Cardiac septum (tissue), 1 donor: ENCODE results near the gene PSMD1. TPM values are rescaled to one million over a fixed set of nuclear protein-coding genes. Genes with fewer than 3 reads are reported as not detected.

ENCODE experiments used
- DNase-seq: peaks from one replicate; pipeline ENCODE4 v3.0.0-alpha.2; 2020; ENCODE audit warnings: low spot score
- intact Hi-C: fragments of 100-400 bp; cut with DNase I; formaldehyde crosslinking; loops from one replicate; pipeline ENCODE4 v1.14.0; 2022
- total RNA-seq: library from RNA; stranded (reverse); fragmentation: NEBNext Ultra II Directional; extraction: Animal tissue kit (Norgen Biotek cat#: 25700); gene quantifications from one replicate; pipeline ENCODE4 v1.2.1, GENCODE V29; 2021
- donor health status: DM: no; HTN: no; CAD: no.

The PSMD1 gene
- total RNA-seq, 1 donor from 2014 or later = 87.0 TPM

DNA sequence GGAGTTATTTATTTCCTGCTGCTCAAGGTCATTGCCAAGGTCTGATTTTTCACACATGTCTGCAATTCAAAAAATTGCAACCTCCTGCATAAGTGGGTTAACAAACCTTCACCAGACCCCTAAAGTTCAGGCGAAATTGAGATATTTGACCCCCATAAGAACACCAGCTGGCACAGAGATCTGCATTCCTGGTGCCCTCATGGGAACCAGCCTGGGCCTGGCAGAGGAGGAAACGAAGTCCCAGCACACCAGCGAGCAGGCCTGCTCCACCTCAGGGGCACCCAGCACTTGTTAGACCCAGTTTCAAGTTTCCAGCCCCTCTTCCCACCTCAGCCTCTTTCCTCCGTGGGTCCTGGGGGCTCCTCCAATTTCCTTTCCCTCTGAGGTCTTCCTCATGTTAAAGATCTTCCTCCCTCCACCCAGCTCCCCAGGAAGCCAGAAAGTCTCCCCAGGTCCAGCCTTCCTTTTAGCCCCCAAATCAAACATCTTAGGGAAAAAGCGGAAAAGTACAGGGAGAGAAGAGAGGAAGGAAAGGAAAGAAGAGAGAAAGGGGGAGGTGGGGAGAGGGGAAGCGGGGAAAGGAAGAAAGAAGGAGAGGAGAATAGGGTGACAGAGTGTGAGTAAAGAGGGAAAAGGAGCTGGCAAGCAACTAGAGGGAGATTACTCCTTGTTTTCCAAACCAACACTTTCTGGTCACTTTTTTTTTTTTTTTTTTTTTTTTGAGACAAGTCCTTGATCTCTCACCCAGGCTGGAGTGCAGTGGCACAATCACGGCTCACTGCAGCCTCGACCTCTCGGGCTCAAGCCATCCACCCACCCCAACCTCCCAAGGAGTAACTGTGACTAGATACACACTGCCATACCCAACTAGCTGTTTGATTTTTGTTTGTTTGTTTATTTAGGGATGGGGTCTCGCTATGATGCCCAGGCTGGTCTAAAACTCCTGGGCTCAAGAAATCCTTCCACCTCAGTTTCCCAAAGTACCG, 23.2 kb upstream of the PSMD1 start:
- intact Hi-C loops = no loop called here
- DNase-seq = no peak

DNA sequence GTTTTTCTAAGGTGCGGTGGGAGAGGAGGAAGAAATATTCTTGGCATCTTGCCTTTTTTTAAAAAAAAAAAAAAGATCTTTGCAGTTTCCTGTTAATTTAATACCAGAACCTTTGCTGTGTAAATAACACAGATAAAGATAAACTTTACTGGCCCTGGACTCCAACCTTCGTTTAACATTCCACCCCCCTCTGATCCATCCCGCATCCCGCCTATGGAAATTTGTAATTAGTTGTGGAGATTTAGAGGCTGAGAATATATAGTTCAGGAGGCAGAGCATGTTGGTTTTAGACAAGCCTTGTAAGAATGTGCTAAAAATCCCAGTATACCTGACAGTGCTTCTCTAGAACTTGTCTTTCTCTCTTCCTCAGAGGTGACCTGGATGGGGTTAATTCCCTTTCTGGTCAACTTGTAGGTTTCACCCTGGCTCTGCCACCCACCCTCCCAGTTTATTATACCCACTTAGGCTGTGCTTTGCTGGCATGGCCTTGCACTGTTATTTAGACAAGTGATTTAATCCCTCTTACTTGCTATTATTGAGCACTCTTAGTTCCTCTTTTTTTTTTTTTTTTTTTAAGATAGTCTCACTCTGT, 22.3 kb upstream of the PSMD1 start:
- intact Hi-C loops = no loop called here
- no peak for DNase-seq

DNA sequence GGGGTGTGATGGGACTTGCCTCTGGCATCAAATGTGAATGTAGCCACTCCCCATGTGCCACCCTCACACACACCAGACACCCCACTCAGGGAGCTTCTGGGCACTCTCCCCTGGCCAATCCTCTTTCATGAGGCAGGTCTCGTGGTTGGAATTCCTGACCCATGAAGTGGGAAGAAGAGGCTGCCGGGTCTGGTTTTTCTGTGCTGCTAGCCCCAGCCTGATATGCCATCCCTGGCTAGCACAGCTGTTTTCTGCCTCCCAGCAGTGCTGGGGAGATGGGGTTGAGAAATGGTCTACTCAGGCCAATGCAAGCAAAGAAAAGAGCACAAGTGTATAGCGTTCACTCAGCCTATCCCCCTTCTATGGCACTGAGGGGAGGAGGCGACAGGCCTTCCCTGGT, 20.5 kb upstream of the PSMD1 start:
- intact Hi-C loops = no loop called here

DNA sequence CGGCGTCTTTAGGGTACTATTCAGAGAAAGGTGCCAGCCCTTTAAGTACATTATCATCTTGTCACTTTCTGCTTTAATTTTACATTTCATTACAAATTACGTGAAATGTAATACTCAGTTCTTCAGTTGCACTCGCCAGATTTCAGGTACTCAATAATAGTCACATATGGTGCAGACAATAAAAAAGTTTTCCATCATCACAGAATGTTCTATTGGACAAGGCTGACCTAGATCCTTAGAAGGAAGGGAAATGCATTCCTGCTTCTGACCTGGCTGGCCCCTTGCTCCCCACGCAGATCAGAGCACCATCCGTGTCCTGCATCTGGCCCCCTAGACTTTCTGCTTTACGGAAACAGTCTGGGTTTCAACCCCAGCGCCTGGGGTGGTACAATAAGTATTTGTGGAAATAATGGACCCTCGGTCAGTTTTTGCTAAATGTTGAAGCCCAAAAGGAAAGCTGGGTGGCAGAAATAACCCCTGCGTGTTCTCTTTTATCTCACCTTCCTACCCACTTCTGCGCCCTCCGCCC, 20.0 kb upstream of the PSMD1 start:
- intact Hi-C loops = no loop called here
- no peak for DNase-seq

More for the DNA sequence above, 20.5 kb upstream of the PSMD1 start:
- DNase-seq = no peak

DNA sequence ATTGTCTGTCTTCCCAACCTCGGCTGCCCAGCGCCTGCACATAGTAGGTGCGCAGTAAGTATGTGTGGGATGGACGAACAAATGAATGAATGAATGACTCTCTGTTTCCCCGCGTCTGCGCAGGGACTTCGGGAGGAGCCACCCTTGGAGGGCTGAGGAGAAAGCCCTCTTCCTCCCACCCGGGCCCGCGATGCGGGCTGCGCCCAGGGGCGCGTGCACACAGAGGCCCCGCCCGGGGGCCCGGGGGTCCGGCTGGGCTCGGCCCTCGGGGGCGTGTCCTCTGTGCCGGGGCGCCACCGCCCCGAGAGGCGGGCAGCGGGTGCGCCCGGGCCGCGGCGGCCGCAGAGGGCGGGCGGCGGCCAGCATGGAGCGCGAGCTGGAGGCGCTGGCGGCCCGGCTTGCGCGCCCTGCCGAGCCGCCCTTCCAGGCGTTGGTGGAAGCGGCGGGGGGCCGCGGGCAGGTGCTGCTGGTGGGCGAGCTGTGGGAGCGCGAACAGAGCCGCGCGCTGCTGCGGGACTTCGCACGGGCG, 19.4 kb upstream of the PSMD1 start, which contains the start of gene C2orf72:
TSS of gene C2orf72 (plus strand) at position 322 of the 529 bp plus-strand sequence. CDS start at position 365, 43 bp downstream.
- intact Hi-C loops = no loop called here

DNA sequence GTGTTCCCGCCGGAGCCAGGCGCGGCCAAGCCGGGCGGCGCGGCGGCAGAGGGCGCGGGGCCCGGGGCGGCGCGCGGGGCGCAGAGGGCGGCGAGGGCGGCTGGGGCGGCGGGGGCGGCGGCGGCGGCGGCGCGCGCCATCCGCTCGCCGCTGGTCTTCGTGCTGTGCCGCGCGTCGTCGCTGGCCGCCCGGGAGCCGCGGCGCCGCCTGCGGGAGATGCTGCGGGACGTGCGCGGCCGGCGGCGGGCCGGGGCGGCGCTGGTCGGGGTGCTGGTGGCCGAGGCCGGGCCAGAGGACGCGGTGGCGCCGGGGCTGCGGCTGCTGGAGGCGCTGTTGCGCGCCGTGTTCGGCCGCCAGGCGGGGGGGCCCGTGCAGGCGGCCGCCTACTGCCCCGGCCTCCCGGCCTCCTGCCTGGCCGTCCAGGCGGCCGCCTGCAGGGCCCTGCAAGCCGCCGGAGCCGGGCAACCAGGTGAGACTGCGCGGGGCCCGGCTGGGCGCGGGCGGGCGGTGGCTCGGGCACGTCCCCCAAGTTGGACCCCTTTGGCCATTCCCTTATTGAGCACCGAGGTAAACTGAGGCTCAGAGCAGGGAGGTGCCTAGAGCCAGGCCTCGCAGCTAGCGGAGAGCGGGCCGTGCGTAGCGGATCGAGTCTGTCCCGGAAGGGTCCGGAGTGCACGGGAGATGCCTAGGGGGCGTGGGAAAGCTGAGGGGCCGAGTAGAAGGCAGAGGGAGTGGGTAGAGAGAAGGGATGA, 18.8 kb upstream of the PSMD1 start:
- intact Hi-C loops = no loop called here
- no peak for DNase-seq

More for the DNA sequence above, 19.4 kb upstream of the PSMD1 start, which contains the start of gene C2orf72:
- no peak for DNase-seq

DNA sequence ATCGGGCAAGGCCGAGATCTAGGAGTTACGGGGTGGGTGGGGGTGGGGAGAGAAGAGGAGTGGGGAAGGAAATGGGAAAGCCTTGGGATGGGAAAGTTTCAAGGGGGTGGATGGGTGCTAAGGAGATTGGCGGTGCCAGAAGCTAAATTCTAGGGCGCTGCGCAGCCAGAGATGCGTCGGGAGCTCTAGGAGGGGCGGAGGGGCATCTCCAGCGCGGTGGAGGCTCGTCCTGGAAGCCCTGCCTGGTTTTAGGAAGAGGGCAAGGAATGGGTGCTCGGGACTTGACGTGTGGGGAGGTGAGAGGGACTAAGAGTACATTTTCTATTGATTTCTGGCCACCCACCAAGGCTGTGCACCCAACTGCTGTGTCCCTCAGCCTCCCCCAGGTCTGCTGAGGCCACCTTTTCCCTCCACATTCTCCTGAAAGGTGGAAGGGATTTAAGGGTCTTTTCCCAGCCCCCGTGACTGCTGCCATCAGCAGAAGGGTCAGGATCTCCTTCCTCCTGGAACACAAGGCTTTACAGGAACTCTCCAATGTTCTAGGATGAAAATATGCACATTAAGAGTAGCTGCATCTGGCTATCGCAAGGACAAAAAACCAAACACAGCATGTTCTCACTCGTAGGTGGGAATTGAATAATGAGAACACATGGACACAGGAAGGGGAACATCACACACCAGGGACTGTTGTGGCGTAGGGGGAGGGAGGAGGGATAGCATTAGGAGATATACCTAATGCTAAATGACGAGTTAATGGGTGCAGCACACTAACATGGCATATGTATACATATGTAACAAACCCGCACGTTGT, 18.0 kb upstream of the PSMD1 start:
- intact Hi-C loops = no loop called here

DNA sequence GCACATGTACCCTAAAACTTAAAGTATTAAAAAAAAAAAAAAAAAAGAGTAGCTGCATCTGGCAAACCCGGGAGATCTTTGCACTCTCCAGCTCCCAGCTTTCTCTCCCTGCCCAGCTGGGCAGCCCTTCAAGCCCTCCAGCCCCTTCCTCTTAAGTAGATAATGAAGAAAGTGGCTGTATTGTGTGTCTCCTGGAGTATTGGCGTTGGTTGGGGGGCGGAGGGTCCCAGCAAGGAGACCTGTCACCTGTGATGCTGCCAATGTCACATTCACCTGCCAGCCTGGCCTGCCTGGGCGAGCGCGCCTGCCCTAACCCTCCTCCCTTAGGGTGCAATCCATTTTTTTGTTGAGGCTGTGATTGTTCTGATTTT, 17.4 kb upstream of the PSMD1 start:
- intact Hi-C loops = no loop called here
- DNase-seq = no peak

More for the DNA sequence above, 18.0 kb upstream of the PSMD1 start:
- no peak for DNase-seq

DNA sequence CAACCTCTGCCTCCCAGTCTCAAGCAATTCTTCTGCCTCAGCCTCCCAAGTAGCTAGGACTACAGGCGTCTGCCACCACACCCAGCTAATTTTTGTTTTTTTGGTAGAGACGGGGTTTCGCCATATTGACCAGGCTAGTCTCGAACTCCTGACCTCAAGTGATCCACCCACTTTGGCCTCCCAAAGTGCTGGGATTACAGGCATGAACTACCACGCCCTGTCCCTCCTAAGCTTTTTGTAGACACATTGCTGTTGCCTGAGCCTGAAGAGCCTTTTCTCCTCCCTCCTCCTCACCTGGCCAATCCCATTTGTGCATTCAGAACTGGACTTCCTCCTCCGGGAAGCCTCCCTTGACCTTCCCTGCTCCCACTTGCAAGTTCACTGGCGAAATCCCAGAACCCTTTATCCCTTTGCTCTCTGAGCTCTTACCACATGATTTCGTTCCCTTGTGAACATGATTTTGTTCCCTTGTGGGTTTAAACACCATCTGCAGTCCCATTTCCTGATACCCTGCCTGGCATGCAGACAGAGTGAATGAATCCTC, 16.8 kb upstream of the PSMD1 start:
- DNase-seq = no peak
- intact Hi-C loops = no loop called here

DNA sequence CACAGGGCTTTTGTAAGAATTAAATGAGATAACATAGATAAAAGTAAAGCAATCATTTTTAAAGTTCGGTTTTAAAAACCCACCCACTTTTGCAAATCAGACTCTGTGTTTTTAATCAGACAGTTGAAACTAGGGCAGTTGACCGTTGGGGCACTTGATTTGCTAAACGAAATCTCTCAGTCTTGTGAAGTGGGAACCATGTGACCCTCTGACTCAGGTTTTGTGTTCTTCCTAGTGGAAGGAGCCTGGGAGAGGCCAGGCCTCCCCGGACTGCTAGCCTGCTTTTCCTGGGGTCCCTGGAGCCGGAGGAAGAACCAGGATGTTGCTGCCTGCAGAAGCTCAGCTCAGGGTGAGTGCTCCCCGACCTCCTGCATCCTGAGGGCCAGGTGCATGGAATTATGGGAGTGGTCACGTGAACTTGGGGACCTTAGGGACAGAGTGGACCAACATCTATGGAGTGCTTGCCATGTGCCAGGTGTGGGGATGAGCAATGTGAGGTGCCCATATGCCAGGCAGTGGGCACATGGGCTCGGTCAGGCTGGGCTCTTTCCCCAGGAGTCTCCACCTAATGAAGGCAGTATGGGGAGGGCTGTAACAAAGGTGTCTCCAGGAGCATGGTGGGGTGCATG, 15.5 kb upstream of the PSMD1 start:
- intact Hi-C loops = no loop called here
- no peak for DNase-seq

DNA sequence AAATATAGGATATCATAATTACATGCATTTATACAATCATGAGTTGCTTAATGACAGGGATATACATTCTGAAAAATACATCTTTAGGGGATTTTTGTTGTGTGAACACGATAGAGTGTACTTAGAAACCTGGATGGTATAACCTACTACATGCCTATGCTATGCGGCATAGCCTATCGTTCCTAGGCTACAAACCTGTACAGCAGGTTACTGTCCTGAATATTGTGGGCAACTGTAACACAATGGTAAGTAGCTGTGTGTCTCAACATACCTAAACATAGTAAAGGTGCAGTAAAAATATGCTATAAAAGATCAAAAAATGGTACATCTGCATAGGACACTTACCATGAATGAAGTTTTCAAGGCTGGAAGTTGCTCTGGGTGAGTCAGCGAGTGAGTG, 12.9 kb upstream of the PSMD1 start:
- intact Hi-C loops = no loop called here
- DNase-seq = no peak

DNA sequence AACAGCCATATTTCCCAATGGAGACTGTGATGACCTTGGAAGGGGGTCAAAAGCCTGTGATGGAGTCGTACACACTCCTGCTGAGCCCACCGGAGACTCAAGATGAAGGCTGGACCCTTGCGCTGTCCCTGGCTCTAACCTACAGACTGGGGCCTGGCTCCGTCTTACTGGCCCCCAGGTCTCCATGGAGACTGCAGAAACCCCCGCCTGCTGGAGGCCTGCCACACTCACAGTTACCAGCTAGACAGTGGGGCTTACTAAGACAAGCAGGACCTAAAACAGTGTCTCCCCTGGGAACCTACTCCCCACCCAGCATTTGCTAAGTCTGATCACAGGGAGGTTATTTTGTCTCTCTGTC, 9.8 kb upstream of the PSMD1 start:
- no peak for DNase-seq
- intact Hi-C loops = no loop called here

DNA sequence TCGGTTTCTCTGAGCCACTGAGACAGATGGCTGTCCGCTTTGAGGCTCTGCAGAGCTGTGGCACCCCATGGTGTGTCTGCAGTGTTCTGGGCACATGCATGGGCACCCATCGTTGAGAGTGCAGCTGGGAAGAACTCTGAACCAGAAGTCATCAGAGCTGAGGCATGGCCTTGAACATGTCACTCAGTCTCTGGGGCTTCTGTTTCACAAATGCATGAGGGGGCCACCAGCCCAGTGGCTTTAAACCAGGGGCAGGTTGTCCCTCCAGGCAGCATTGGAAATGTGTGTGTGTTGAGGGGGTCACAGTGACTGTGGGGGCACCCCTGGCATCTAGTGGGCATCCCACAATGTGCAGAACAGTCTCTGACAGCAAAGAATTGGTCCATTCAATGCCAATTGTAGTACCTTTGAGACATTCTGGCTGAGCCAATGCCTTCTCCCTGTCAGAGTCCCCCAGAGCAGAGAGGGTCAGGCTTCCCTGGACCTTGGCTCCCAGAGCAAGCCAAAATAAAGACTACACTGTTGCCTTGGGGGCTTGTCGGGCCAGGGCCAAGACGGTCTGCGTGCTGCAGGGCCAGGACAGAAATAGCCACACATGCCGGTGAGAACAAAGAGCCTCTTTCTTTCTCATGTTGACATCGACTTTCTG, 9.3 kb upstream of the PSMD1 start:
- no peak for DNase-seq
- intact Hi-C loops = no loop called here

DNA sequence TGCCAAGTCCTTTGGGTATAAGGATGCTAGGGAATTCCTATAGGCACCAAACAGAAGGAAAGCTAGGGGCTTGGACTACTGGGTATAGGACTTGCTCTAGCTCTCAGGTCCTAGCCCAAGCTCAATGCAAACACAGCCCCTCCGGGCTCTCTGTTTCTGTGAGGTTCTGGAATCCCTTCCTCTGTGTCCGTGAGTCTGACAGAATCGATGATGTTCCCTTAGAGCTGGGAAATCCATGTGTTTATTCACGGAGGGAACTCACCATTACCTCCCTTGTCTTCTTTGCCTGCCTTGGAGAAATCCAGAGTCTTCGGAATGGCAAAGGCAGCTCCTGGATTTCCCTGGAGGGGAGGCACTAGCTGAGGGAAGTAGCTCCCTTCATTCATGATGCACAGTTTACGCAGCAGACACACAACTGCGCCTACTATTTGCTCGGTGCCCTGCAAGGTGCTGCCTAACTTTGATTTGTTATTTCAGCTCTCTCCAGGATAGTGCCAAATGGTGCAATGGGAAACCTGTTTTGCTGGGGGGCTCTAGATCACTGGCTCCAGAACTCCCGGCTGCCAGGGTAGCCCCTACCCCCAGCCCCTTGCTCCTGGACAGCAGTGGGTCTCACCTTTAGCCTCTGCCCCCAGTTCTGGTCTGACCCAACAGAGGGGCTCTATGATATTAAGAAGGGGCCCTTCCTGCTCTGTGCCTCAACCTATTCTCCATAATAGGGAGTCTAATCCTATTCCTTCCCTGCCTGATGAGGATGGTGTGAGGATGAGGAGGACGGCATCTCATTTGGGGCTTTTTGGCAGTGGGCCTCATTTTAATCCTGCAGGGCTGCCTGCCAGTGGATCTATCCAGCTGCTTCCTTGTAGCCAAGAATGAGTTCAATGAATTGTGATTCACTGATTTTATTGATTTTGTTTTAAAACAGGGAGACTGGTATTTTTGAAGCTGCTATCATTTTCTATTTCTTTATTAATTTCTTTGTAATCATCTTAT, 8.4 kb upstream of the PSMD1 start:
- intact Hi-C loops = no loop called here
- no peak for DNase-seq

DNA sequence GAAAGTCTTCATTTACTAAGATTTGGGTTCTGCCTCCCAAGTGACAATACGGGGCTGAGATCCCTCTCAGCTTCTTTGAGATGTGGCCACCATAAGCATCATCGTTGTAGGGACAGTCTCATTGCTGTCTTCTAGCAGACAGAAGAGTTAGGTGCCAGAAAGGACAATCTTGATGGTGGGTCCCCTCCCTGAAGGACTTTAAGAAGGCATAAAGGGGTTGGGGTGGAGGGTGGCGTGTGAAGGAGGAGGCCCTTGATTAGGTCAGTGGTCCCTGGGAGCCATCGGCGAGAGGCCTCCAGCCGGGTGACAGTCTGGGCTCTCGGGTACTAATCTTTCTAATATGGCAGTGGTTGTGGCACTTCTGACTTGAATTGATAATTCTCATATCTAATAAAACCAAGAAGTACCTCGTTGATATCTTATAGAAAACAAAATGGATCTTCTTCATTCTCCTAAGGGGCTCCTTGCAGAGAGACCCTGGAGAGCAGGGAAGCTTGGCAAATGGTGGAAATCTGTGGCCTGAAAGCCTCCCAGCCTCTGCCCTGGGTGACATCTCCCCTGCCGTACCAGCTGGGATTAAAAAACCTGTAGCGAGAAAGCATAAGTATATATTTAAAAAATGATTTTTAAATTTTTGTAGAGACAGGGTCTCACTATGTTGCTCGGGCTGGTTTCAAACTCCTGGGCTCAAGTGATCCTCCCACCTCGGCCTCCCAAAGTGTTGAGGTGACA, 7.2 kb upstream of the PSMD1 start:
- no peak for DNase-seq
- intact Hi-C loops = loop anchor here (5.0 to 10.0 kb wide), 2 partner anchors 227 to 735 kb away; partner anchors contain the start of genes COPS7B and PDE6D
